Neural progenitor cell (in vitro differentiated cells): ENCODE results near the gene TMEM117. TPM values are rescaled to one million over a fixed set of nuclear protein-coding genes. Genes with fewer than 3 reads are reported as not detected.

Source experiments
- DNase-seq: peaks from one replicate; pipeline ENCODE4 v3.0.0-alpha.2; 2016; ENCODE audit warnings: low spot score
- H2AFZ ChIP-seq: fragments of 200-600 bp; sonication (generic); replicated peaks from 2 replicates; pipeline ENCODE4 v1.6.1; 2016; ENCODE audit warnings: antibody characterized with exemption
- H3F3A ChIP-seq: fragments of 200-600 bp; sonication (generic); 2 replicates; pipeline ENCODE4 v1.6.1; 2016; ENCODE audit warnings: antibody characterized with exemption, low read depth
- H3K27ac ChIP-seq: fragments of 200-600 bp; sonication (generic); 2 replicates; pipeline ENCODE4 v1.5.1; 2016; ENCODE audit warnings: mild to moderate bottlenecking
- H3K27me3 ChIP-seq: fragments of 200-600 bp; sonication (generic); 2 replicates; pipeline ENCODE4 v1.6.1; 2016; ENCODE audit warnings: mild to moderate bottlenecking, moderate library complexity
- H3K36me3 ChIP-seq: fragments of 200-600 bp; sonication (generic); 2 replicates; pipeline ENCODE4 v1.5.1; 2016
- H3K4me1 ChIP-seq: fragments of 200-600 bp; sonication (generic); 2 replicates; pipeline ENCODE4 v1.6.1; 2016; ENCODE audit warnings: mixed run types
- H3K4me2 ChIP-seq: fragments of 200-600 bp; sonication (generic); 2 replicates; pipeline ENCODE4 v1.6.1; 2016
- H3K4me3 ChIP-seq: fragments of 200-600 bp; sonication (generic); 2 replicates; pipeline ENCODE4 v1.5.1; 2016
- H3K79me2 ChIP-seq: fragments of 200-600 bp; sonication (generic); 2 replicates; pipeline ENCODE4 v1.6.1; 2016; ENCODE audit warnings: low read depth
- H3K9ac ChIP-seq: fragments of 200-600 bp; sonication (generic); 2 replicates; pipeline ENCODE4 v1.6.1; 2016
- H3K9me3 ChIP-seq: fragments of 200-600 bp; sonication (generic); 2 replicates; pipeline ENCODE4 v1.5.1; 2016; ENCODE audit warnings: low read depth
- H4K20me1 ChIP-seq: fragments of 200-600 bp; sonication (generic); 2 replicates; pipeline ENCODE4 v1.6.1; 2016; ENCODE audit warnings: low read depth
- H3K27ac Mint-ChIP-seq: 3 replicates; pipeline ENCODE4 v1.8.0; 2021; ENCODE audit warnings: mixed read lengths
- H3K27me3 Mint-ChIP-seq: 2 replicates; pipeline ENCODE4 v1.8.0; 2022; ENCODE audit warnings: low read depth, mild to moderate bottlenecking, inconsistent platforms, moderate library complexity, mixed read lengths; ENCODE audit not compliant: insufficient read depth
- H3K36me3 Mint-ChIP-seq: 3 replicates; pipeline ENCODE4 v1.8.0; 2021; ENCODE audit warnings: mixed read lengths
- H3K4me1 Mint-ChIP-seq: 3 replicates; pipeline ENCODE4 v1.8.0; 2021; ENCODE audit warnings: mixed read lengths
- H3K4me3 Mint-ChIP-seq: 3 replicates; pipeline ENCODE4 v1.8.0; 2021; ENCODE audit warnings: mild to moderate bottlenecking, moderate library complexity, mixed read lengths
- H3K9me3 Mint-ChIP-seq: 3 replicates; pipeline ENCODE4 v1.8.0; 2020; ENCODE audit warnings: mixed read lengths
- EZH2 ChIP-seq: fragments of 200-600 bp; sonication (generic); IDR thresholded peaks from 2 replicates; pipeline ENCODE4 v1.6.1; 2017; ENCODE audit warnings: antibody characterized with exemption, mild to moderate bottlenecking, moderate library complexity
- EZH2phosphoT487 ChIP-seq: fragments of 200-600 bp; sonication (generic); IDR thresholded peaks from 2 replicates; pipeline ENCODE4 v1.6.1; 2017; ENCODE audit warnings: antibody characterized with exemption
- total RNA-seq: library from RNA; depleted of rRNA; stranded (reverse); fragments of >200 nt; gene quantifications from 2 replicates; pipeline ENCODE4 v1.2.3, GENCODE V29; 2015; ENCODE audit warnings: low replicate concordance
- TF ChIP-seq, protein P1 (sequence below): fragments of 200-600 bp; sonication (generic); IDR thresholded peaks from 2 replicates; pipeline ENCODE4 v1.5.1; 2017; ENCODE audit warnings: antibody characterized with exemption, mild to moderate bottlenecking

The TMEM117 gene
- total RNA-seq, 1 donor from 2014 or later, result 1.6 TPM

DNA sequence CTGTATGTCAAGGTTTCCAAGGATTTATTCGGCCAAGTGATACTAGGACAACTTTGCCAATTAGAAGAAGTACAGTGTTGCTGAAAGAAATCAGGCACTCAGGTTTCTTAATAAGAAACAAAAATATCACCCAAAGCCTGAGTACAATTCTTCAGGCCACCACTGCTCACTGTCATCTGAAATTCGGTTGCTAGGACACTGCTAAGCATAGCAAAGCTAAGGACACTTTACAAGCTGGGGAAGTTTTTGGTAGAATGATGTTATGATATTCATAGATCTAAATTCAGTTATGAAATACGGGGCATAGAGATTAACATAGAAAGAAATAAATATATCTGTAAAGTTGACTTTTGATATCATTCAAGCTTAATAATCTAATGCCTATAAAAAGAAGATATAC, 535.1 kb downstream of the TMEM117 start:
- H3K9me3 Mint-ChIP-seq, result no peaks in the 10 kb centered on the region
- peaks cover 15% of the 10 kb centered on the region for H3K4me1 Mint-ChIP-seq
- Histone ChIP-seq H3F3A (no peaks in the 10 kb centered on the region), H3K9me3 (no peaks in the 10 kb centered on the region), H3K27me3 (no peaks in the 10 kb centered on the region), H3K9ac (no peak overlapping the region), H3K4me1 (no peaks in the 10 kb centered on the region), H3K79me2 (no peaks in the 10 kb centered on the region), H3K4me3 (no peak overlapping the region), H2AFZ (no peak overlapping the region), H3K4me2 (no peak overlapping the region), H4K20me1 (no peaks in the 10 kb centered on the region), H3K27ac (no peak overlapping the region), H3K36me3 (no peaks in the 10 kb centered on the region)
- no peaks in the 10 kb centered on the region for H3K27me3 Mint-ChIP-seq
- no peak overlapping the region for H3K4me3 Mint-ChIP-seq
- H3K27ac Mint-ChIP-seq, result no peak overlapping the region
- DNase-seq, result no peak
- no peaks in the 10 kb centered on the region for H3K36me3 Mint-ChIP-seq
- TF ChIP-seq EZH2phosphoT487 (no peak), EZH2 (no peak)
- TF ChIP-seq, protein P1, sequence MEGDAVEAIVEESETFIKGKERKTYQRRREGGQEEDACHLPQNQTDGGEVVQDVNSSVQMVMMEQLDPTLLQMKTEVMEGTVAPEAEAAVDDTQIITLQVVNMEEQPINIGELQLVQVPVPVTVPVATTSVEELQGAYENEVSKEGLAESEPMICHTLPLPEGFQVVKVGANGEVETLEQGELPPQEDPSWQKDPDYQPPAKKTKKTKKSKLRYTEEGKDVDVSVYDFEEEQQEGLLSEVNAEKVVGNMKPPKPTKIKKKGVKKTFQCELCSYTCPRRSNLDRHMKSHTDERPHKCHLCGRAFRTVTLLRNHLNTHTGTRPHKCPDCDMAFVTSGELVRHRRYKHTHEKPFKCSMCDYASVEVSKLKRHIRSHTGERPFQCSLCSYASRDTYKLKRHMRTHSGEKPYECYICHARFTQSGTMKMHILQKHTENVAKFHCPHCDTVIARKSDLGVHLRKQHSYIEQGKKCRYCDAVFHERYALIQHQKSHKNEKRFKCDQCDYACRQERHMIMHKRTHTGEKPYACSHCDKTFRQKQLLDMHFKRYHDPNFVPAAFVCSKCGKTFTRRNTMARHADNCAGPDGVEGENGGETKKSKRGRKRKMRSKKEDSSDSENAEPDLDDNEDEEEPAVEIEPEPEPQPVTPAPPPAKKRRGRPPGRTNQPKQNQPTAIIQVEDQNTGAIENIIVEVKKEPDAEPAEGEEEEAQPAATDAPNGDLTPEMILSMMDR, result no peak

DNA sequence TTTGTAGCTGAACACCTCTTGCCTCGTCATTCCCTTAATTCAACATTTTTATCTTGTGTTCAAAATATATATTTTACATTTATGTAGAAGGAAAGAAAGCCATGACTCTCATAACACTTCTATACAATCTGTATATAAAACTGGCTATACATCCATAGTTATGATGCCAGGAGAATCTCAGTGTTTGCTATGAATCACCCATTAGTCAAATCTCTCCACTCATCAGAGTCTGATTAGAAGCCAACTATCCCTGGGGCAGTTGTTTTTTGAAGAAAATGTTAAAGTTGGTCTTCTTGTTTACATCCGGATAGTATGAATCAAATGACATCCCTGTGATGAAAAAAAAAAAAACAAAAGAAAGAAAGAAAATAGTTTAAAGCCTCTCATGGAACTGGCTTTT, 536.4 kb downstream of the TMEM117 start:
- Mint-ChIP-seq H3K36me3 (no peaks in the 10 kb centered on the region), H3K27me3 (no peaks in the 10 kb centered on the region), H3K9me3 (no peaks in the 10 kb centered on the region), H3K27ac (no peak overlapping the region), H3K4me3 (no peak overlapping the region), H3K4me1 (peaks cover 15% of the 10 kb centered on the region)
- Histone ChIP-seq H3K9ac (no peak overlapping the region), H3K36me3 (no peaks in the 10 kb centered on the region), H4K20me1 (no peaks in the 10 kb centered on the region), H3K27ac (no peak overlapping the region), H2AFZ (no peak overlapping the region), H3K79me2 (no peaks in the 10 kb centered on the region), H3K27me3 (no peaks in the 10 kb centered on the region), H3K4me3 (no peak overlapping the region), H3K9me3 (no peaks in the 10 kb centered on the region), H3K4me2 (no peak overlapping the region), H3K4me1 (no peaks in the 10 kb centered on the region), H3F3A (no peaks in the 10 kb centered on the region)
- no peak for DNase-seq
- TF ChIP-seq, protein P1, result no peak
- TF ChIP-seq EZH2 (no peak), EZH2phosphoT487 (no peak)

DNA sequence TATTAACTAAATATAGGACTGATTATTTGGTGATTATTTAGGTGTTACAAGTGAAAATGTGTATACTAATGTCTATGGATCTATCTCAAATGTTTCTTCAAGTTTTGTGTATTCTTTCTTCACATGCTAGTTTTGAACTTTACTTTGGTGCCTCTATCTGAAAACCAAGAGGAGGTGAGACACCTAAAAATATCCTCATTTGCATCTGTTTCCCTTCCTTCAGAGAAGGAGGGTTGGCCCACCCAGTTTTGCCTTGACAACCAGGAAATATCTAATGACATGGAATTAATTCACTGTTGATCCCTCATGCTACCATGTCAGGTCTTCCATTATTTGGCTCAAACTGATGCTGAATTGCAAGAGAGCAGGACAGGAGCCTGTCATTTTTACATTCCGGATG, 539.8 kb downstream of the TMEM117 start:
- H3K9ac ChIP-seq, result no peak overlapping the region
- peaks cover 4% of the 10 kb centered on the region for H3K27me3 Mint-ChIP-seq
- no peak overlapping the region for H2AFZ ChIP-seq
- H3K79me2 ChIP-seq, result no peaks in the 10 kb centered on the region
- no peaks in the 10 kb centered on the region for H3F3A ChIP-seq
- TF ChIP-seq EZH2phosphoT487 (no peak), EZH2 (no peak)
- TF ChIP-seq, protein P1, result no peak
- no peak overlapping the region for H3K27ac ChIP-seq
- no peaks in the 10 kb centered on the region for H3K9me3 ChIP-seq
- no peaks in the 10 kb centered on the region for H3K36me3 ChIP-seq
- H3K9me3 Mint-ChIP-seq, result no peaks in the 10 kb centered on the region
- peaks cover 15% of the 10 kb centered on the region for H3K4me1 Mint-ChIP-seq
- no peak for DNase-seq
- H3K4me1 ChIP-seq, result peaks cover 9% of the 10 kb centered on the region
- H4K20me1 ChIP-seq, result no peaks in the 10 kb centered on the region
- H3K36me3 Mint-ChIP-seq, result no peaks in the 10 kb centered on the region
- H3K4me3 Mint-ChIP-seq, result no peak overlapping the region
- H3K27ac Mint-ChIP-seq, result no peak overlapping the region
- no peak overlapping the region for H3K4me3 ChIP-seq
- no peak overlapping the region for H3K4me2 ChIP-seq
- no peaks in the 10 kb centered on the region for H3K27me3 ChIP-seq
